ENCODE results near the gene MINDY4.

MINDY4 gene

DNA sequence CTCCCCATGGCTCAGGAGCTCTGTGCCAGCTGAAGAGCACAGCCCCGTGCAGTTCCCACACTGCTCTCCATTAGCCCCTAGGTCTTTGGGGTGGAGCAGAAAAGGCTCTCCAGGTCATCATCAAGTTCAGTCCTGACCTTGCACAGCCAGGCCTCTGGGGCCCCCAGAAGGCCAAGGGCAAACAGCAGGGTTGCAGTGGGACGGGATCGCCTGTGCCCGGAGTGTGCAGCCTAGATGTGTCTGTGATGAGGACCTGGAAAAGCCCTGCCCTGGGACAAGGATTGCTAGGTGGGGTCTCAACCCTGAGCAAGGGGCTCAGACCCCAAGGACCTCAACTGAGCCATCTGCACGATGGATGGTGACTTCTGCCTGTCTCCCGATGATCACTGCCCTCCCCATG lies 18.7 kb upstream of the MINDY4 start:
- Histone ChIP-seq H3K27me3 (ENCODE audit: insufficient read depth, poor library complexity, severe bottlenecking) (no peaks in the 10 kb centered on the region), H3K4me3 (replicated peaks; ENCODE audit: insufficient read depth, low read length) (no peak overlapping the region), H3K27ac (replicated peaks) (no peak overlapping the region)
- DNase-seq (ENCODE audit: low read depth in 1 of 2, low spot score in 1 of 2), result no peak
- TF ChIP-seq POLR2AphosphoS5 (IDR thresholded peaks at IDR 0.05; ENCODE audit: low read depth), result no peak
- no peak for TF ChIP-seq REST (IDR thresholded peaks at IDR 0.05; ENCODE audit: insufficient replicate concordance, low read depth)
- TF ChIP-seq GABPA (IDR thresholded peaks at IDR 0.05; ENCODE audit: low read depth), result no peak
- TF ChIP-seq, protein P1, sequence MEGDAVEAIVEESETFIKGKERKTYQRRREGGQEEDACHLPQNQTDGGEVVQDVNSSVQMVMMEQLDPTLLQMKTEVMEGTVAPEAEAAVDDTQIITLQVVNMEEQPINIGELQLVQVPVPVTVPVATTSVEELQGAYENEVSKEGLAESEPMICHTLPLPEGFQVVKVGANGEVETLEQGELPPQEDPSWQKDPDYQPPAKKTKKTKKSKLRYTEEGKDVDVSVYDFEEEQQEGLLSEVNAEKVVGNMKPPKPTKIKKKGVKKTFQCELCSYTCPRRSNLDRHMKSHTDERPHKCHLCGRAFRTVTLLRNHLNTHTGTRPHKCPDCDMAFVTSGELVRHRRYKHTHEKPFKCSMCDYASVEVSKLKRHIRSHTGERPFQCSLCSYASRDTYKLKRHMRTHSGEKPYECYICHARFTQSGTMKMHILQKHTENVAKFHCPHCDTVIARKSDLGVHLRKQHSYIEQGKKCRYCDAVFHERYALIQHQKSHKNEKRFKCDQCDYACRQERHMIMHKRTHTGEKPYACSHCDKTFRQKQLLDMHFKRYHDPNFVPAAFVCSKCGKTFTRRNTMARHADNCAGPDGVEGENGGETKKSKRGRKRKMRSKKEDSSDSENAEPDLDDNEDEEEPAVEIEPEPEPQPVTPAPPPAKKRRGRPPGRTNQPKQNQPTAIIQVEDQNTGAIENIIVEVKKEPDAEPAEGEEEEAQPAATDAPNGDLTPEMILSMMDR (IDR thresholded peaks at IDR 0.05; ENCODE audit: insufficient read depth, low read length), result no peak
- no peak for TF ChIP-seq SPI1 (IDR thresholded peaks at IDR 0.05; ENCODE audit: borderline replicate concordance, low read depth)

- Histone ChIP-seq H3K4me3 (replicated peaks; ENCODE audit: insufficient read depth, low read length) (no peak overlapping the region), H3K27me3 (ENCODE audit: insufficient read depth, poor library complexity, severe bottlenecking) (no peaks in the 10 kb centered on the region), H3K27ac (replicated peaks) (no peak overlapping the region)
- TF ChIP-seq GABPA (IDR thresholded peaks at IDR 0.05; ENCODE audit: low read depth) (no peak), POLR2AphosphoS5 (IDR thresholded peaks at IDR 0.05; ENCODE audit: low read depth) (no peak), REST (IDR thresholded peaks at IDR 0.05; ENCODE audit: insufficient replicate concordance, low read depth) (no peak), SPI1 (IDR thresholded peaks at IDR 0.05; ENCODE audit: borderline replicate concordance, low read depth) (no peak)
- TF ChIP-seq, protein P1 (IDR thresholded peaks at IDR 0.05; ENCODE audit: insufficient read depth, low read length), result no peak
- no peak for DNase-seq (ENCODE audit: low read depth in 1 of 2, low spot score in 1 of 2)
These were observed 18.2 kb upstream of the MINDY4 start for GRCh38 chr7:30752979-30753378.

DNA sequence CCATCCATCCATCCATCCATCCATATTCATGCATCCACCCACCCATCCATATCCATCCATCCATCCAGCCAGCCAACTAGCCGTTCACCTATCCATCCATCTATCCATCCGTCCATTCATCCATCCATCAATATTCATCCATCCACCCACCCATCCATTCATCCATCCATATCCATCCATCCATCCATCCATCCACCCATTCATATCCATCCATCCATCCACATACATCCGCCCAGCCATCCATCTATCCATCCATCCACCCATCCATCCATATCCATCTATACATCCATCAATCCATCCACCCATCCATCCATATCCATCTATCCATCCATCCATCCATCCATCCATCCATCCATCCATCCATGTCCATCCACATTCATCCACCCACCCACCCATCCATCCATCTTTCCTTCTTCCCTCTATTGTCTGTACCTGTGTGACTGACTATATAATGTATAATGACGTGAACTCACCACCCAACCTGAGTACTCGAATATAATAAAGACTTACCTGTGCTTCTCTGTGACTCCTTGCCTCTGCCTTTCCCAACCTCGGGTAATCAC lies 16.8 kb upstream of the MINDY4 start:
- DNase-seq (ENCODE audit: low read depth in 1 of 2, low spot score in 1 of 2), result no peak
- H3K27ac ChIP-seq (replicated peaks), result no peak overlapping the region
- H3K4me3 ChIP-seq (replicated peaks; ENCODE audit: insufficient read depth, low read length), result no peak overlapping the region
- no peak for TF ChIP-seq SPI1 (IDR thresholded peaks at IDR 0.05; ENCODE audit: borderline replicate concordance, low read depth)
- no peak for TF ChIP-seq GABPA (IDR thresholded peaks at IDR 0.05; ENCODE audit: low read depth)
- no peak for TF ChIP-seq REST (IDR thresholded peaks at IDR 0.05; ENCODE audit: insufficient replicate concordance, low read depth)
- TF ChIP-seq, protein P1 (IDR thresholded peaks at IDR 0.05; ENCODE audit: insufficient read depth, low read length), result no peak
- TF ChIP-seq POLR2AphosphoS5 (IDR thresholded peaks at IDR 0.05; ENCODE audit: low read depth), result no peak
- H3K27me3 ChIP-seq (ENCODE audit: insufficient read depth, poor library complexity, severe bottlenecking), result no peaks in the 10 kb centered on the region

All from HL-60 (cell line).